AG04449 (cell line): ENCODE data around the gene SMIM12.

Experiments
- CTCF ChIA-PET: fragments of 350-600 bp; formaldehyde crosslinking; extraction: SDS; loops from one replicate; lab custom pipeline; 2021; ENCODE audit warnings: antibody characterized with exemption; lab: Yijun Ruan, JAX
- POLR2A ChIA-PET: fragments of 400-600, 350-600 bp; formaldehyde crosslinking; extraction: SDS; loops from one replicate; lab custom pipeline; 2020; ENCODE audit warnings: antibody characterized with exemption, inconsistent platforms; lab: Yijun Ruan, JAX
- DNase-seq: peaks from one replicate; pipeline ENCODE4 v3.0.0-alpha.2; 2010; ENCODE audit warnings: low read depth, low spot score
- H3K4me3 ChIP-seq: 2 replicates; pipeline ENCODE4 v1.5.1; 2011; ENCODE audit warnings: low read depth, mild to moderate bottlenecking, control low read depth, low read length
- CTCF ChIP-seq: IDR thresholded peaks from one replicate; pipeline ENCODE4 v1.5.1; 2011; ENCODE audit warnings: mild to moderate bottlenecking, moderate library complexity, low read length, control low read depth, inconsistent platforms; ENCODE audit not compliant: insufficient read depth; ENCODE audit errors: missing control alignments

Gene SMIM12

GRCh38 chr1:34859446-34860200, at the start of gene SMIM12:
TSS of gene SMIM12 (minus strand) at chr1:34859749. CDS start at chr1:34855977, 3,772 bp downstream.
- ChIA-PET POLR2A (interaction anchor here (0.6 to 1.3 kb wide), 6 partner anchors 15 to 910 kb away, joined by 3 to 6 read pairs (median 4); partner anchors contain the start of genes CLSPN and SFPQ), CTCF (interaction anchor here (0.6 to 12.7 kb wide), 32 partner anchors 10 to 855 kb away, joined by 3 to 158 read pairs (median 4); partner anchors contain the start of gene TMEM35B)
- H3K4me3 ChIP-seq: peak within 1 kb of the TSS; percentile 99
- peak; percentile 91 for TF ChIP-seq CTCF
- DNase-seq: peak; percentile 53

- ChIA-PET CTCF (no interaction called here), POLR2A (no interaction called here)
- no peak overlapping the region for H3K4me3 ChIP-seq
- DNase-seq: no peak
- TF ChIP-seq CTCF: no peak
Observed at GRCh38 chr1:34908369-34908768, 48.8 kb upstream of the SMIM12 start.

- CTCF ChIA-PET: interaction anchor here (1.2 kb wide), 1 partner anchor 10 kb away, joined by 3 read pairs; no protein-coding TSS in a partner anchor
- H3K4me3 ChIP-seq: no peak overlapping the region
- no peak for DNase-seq
- POLR2A ChIA-PET: no interaction called here
- no peak for TF ChIP-seq CTCF
Observed at GRCh38 chr1:34907487-34908090, 48.0 kb upstream of the SMIM12 start.

GRCh38 chr1:34906756-34907155, 47.2 kb upstream of the SMIM12 start:
- POLR2A ChIA-PET: no interaction called here
- H3K4me3 ChIP-seq: no peak overlapping the region
- CTCF ChIA-PET: interaction anchor here (1.2 kb wide), 1 partner anchor 10 kb away, joined by 3 read pairs; no protein-coding TSS in a partner anchor
- DNase-seq: no peak
- no peak for TF ChIP-seq CTCF

- no peak overlapping the region for H3K4me3 ChIP-seq
- TF ChIP-seq CTCF: no peak
- ChIA-PET POLR2A (no interaction called here), CTCF (interaction anchor here (1.2 kb wide), 1 partner anchor 11 kb away, joined by 3 read pairs; no protein-coding TSS in a partner anchor)
- no peak for DNase-seq
Observed at GRCh38 chr1:34906222-34906621, 46.7 kb upstream of the SMIM12 start.

GRCh38 chr1:34905098-34905459, 45.5 kb upstream of the SMIM12 start:
- ChIA-PET POLR2A (no interaction called here), CTCF (no interaction called here)
- no peak for DNase-seq
- no peak for TF ChIP-seq CTCF
- H3K4me3 ChIP-seq: no peak overlapping the region
